Thyroid gland (tissue), 4 donors: Measurements from ENCODE around the gene NFE2L3.
"Not testable (repeated sequence)": the region's sequence is repeated elsewhere in the genome, so short reads cannot be mapped to it uniquely, and the experiment has no call there.

ENCODE experiments used
- POLR2A ChIP-seq, 2 donors: fragments of 450-650 bp; IDR thresholded peaks; one replicate each; pipeline ENCODE4 v1.6.1; 2017; ENCODE audit warnings: antibody characterized with exemption in 2 of 2, mild to moderate bottlenecking in 2 of 2, moderate library complexity in 1 of 2
- TF ChIP-seq, protein P1 (sequence below), 6 experiments: fragments of 200-600 bp in 3 of 6; fragments of 450-650 bp in 3 of 6; sonication (generic) in 3 of 6; IDR thresholded peaks; one replicate each; pipeline ENCODE4 v1.5.1; 2016 to 2019; ENCODE audit warnings: antibody characterized with exemption in 6 of 6, mild to moderate bottlenecking in 2 of 6, inconsistent platforms in 1 of 6, moderate library complexity in 1 of 6

DNA sequence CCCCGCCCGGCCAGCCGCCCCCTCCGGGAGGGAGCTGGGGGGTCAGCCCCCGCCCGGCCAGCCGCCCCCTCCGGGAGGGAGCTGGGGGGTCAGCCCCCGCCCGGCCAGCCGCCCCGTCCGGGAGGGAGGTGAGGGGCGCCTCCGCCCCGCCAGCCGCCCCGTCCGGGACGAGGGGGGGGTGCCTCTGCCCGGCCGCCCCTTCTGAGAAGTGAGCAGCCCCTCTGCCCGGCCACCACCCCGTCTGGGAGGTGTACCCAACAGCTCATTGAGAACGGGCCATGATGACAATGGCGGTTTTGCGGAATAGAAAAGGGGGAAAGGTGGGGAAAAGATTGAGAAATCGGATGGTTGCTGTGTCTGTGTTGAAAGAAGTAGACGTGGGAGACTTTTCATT lies 3.7 kb upstream of the NFE2L3 start:
- TF ChIP-seq, protein P1, sequence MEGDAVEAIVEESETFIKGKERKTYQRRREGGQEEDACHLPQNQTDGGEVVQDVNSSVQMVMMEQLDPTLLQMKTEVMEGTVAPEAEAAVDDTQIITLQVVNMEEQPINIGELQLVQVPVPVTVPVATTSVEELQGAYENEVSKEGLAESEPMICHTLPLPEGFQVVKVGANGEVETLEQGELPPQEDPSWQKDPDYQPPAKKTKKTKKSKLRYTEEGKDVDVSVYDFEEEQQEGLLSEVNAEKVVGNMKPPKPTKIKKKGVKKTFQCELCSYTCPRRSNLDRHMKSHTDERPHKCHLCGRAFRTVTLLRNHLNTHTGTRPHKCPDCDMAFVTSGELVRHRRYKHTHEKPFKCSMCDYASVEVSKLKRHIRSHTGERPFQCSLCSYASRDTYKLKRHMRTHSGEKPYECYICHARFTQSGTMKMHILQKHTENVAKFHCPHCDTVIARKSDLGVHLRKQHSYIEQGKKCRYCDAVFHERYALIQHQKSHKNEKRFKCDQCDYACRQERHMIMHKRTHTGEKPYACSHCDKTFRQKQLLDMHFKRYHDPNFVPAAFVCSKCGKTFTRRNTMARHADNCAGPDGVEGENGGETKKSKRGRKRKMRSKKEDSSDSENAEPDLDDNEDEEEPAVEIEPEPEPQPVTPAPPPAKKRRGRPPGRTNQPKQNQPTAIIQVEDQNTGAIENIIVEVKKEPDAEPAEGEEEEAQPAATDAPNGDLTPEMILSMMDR (IDR thresholded peaks at IDR 0.05) = not testable (repeated sequence)
- TF ChIP-seq POLR2A (IDR thresholded peaks at IDR 0.05) = not testable (repeated sequence)
